ENCODE results near the gene EYS.

DNA sequence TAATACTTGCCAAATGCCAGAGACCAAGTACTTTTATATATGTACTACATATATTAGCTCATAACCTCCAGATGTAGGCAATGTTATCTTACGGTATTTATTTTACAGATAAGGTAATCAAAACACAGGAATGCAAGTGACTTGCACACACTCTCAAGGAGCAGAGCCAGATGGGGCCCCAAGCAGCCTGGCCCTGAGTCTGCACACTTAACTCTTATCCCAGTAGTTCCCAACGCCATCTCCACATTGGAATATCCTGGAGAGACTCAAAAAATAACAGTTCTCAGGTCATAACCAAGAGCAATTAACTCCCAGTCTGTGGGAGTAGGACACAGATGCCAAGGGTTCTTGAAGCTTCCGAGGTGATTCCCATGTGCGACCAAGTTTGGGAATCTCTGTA is 1672.7 kb downstream of the EYS start:
- no peak for TF ChIP-seq JUND (IDR thresholded peaks at IDR 0.05)
- TF ChIP-seq, protein P1, sequence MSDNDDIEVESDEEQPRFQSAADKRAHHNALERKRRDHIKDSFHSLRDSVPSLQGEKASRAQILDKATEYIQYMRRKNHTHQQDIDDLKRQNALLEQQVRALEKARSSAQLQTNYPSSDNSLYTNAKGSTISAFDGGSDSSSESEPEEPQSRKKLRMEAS (IDR thresholded peaks at IDR 0.05; ENCODE audit: low read depth): no peak
- TF ChIP-seq TEAD4 (IDR thresholded peaks at IDR 0.05; ENCODE audit: borderline replicate concordance, insufficient read depth): no peak
- TF ChIP-seq TCF12 (IDR thresholded peaks at IDR 0.05): no peak
- TF ChIP-seq RFX5 (IDR thresholded peaks at IDR 0.05; ENCODE audit: low read length): no peak
- TF ChIP-seq CHD2 (IDR thresholded peaks at IDR 0.05; ENCODE audit: low read length, partially characterized antibody): no peak
- TF ChIP-seq POLR2AphosphoS5 (IDR thresholded peaks at IDR 0.05; ENCODE audit: low read depth, low read length): no peak
- no peak for TF ChIP-seq TAF1 (IDR thresholded peaks at IDR 0.05; ENCODE audit: borderline replicate concordance, low read depth, low read length)

Measured in SK-N-SH (cell line).